Neural crest cell (in vitro differentiated cells): ENCODE measurements around the gene PIGR. TPM values are rescaled to one million over a fixed set of nuclear protein-coding genes. Genes with fewer than 3 reads are reported as not detected.

ENCODE experiments used
- DNase-seq: peaks from one replicate; pipeline ENCODE4 v3.0.0; 2021; ENCODE audit warnings: low read depth, mixed read lengths, low spot score
- H3K27ac Mint-ChIP-seq: one replicate; pipeline ENCODE4 v1.8.0; 2021; ENCODE audit warnings: mild to moderate bottlenecking, mixed read lengths; ENCODE audit not compliant: unreplicated experiment
- H3K27me3 Mint-ChIP-seq: 2 replicates; pipeline ENCODE4 v1.8.0; 2021; ENCODE audit warnings: low read depth, mild to moderate bottlenecking, mixed read lengths
- H3K36me3 Mint-ChIP-seq: 2 replicates; pipeline ENCODE4 v1.8.0; 2021; ENCODE audit warnings: low read depth, mild to moderate bottlenecking, mixed read lengths
- H3K4me1 Mint-ChIP-seq: 2 replicates; pipeline ENCODE4 v1.8.0; 2021; ENCODE audit warnings: mixed read lengths
- H3K4me3 Mint-ChIP-seq: one replicate; pipeline ENCODE4 v1.8.0; 2021; ENCODE audit warnings: mild to moderate bottlenecking, mixed read lengths
- H3K9me3 Mint-ChIP-seq: 2 replicates; pipeline ENCODE4 v1.8.0; 2021; ENCODE audit warnings: mixed read lengths
- CTCF ChIP-seq: fragments of 200-600 bp; sonication (generic); conservative IDR thresholded peaks from 2 replicates; pipeline ENCODE4 v1.5.0; 2021; ENCODE audit warnings: antibody characterized with exemption, mild to moderate bottlenecking
- total RNA-seq: library from RNA; stranded (reverse); gene quantifications from 2 replicates; pipeline ENCODE4 v1.2.1, GENCODE V29; 2021

Gene PIGR
- total RNA-seq, 1 donor from 2014 or later = not detected

GRCh38 chr1:206909161-206909882, 36.9 kb downstream of the PIGR start:
- H3K27me3 Mint-ChIP-seq = peaks cover 92% of the 10 kb centered on the region
- H3K36me3 Mint-ChIP-seq = no peaks in the 10 kb centered on the region
- no peak overlapping the region for H3K27ac Mint-ChIP-seq

GRCh38 chr1:206908038-206908437, 38.2 kb downstream of the PIGR start:
- H3K4me3 Mint-ChIP-seq = peak overlapping the region; percentile 45
- TF ChIP-seq CTCF = no peak
- H3K27me3 Mint-ChIP-seq = peaks cover 83% of the 10 kb centered on the region
- DNase-seq = no peak
- no peaks in the 10 kb centered on the region for H3K36me3 Mint-ChIP-seq
- no peaks in the 10 kb centered on the region for H3K4me1 Mint-ChIP-seq
- H3K27ac Mint-ChIP-seq = no peak overlapping the region
- H3K9me3 Mint-ChIP-seq = no peaks in the 10 kb centered on the region

More at GRCh38 chr1:206909161-206909882, 36.9 kb downstream of the PIGR start:
- H3K4me1 Mint-ChIP-seq = no peaks in the 10 kb centered on the region
- no peak for DNase-seq
- TF ChIP-seq CTCF = no peak
- peak overlapping the region; percentile 41 for H3K4me3 Mint-ChIP-seq
- no peaks in the 10 kb centered on the region for H3K9me3 Mint-ChIP-seq

- H3K27ac Mint-ChIP-seq = no peak overlapping the region
Measured at GRCh38 chr1:206907304-206907991, 38.8 kb downstream of the PIGR start.

GRCh38 chr1:206905295-206906164, 40.7 kb downstream of the PIGR start:
- H3K9me3 Mint-ChIP-seq = no peaks in the 10 kb centered on the region
- no peak overlapping the region for H3K27ac Mint-ChIP-seq
- no peak for TF ChIP-seq CTCF
- H3K4me1 Mint-ChIP-seq = no peaks in the 10 kb centered on the region
- no peaks in the 10 kb centered on the region for H3K36me3 Mint-ChIP-seq
- H3K4me3 Mint-ChIP-seq = no peak overlapping the region
- H3K27me3 Mint-ChIP-seq = peaks cover 62% of the 10 kb centered on the region
- no peak for DNase-seq

More at GRCh38 chr1:206907304-206907991, 38.8 kb downstream of the PIGR start:
- DNase-seq = no peak
- Mint-ChIP-seq H3K36me3 (no peaks in the 10 kb centered on the region), H3K27me3 (peaks cover 77% of the 10 kb centered on the region), H3K4me3 (no peak overlapping the region), H3K9me3 (no peaks in the 10 kb centered on the region), H3K4me1 (no peaks in the 10 kb centered on the region)
- peak; percentile 30 for TF ChIP-seq CTCF

GRCh38 chr1:206904423-206905142, 41.7 kb downstream of the PIGR start:
- no peak for TF ChIP-seq CTCF
- no peak for DNase-seq
- Mint-ChIP-seq H3K27me3 (peaks cover 53% of the 10 kb centered on the region), H3K36me3 (no peaks in the 10 kb centered on the region), H3K9me3 (no peaks in the 10 kb centered on the region), H3K4me3 (no peak overlapping the region), H3K27ac (no peak overlapping the region), H3K4me1 (no peaks in the 10 kb centered on the region)
